CD4-positive, alpha-beta T cell (primary cell): Measurements from ENCODE around the gene FAAP20. TPM values are rescaled to one million over a fixed set of nuclear protein-coding genes. Genes with fewer than 3 reads are reported as not detected.

ENCODE experiments used
- ATAC-seq: fragments of 200-7000 bp; cut with Tn5 transposase; one replicate; pipeline ENCODE4 v1.10.0; 2022; ENCODE audit warnings: mild to moderate bottlenecking; ENCODE audit not compliant: poor library complexity
- CTCF ChIA-PET: fragments of 350-600 bp; sonication (Branson Sonifier 250); formaldehyde crosslinking; loops from one replicate; lab custom pipeline; 2021; ENCODE audit warnings: antibody characterized with exemption, inconsistent platforms; lab: Charles Lee
- POLR2A ChIA-PET: fragments of 350-600 bp; sonication (Branson Sonifier 250); formaldehyde crosslinking; loops from one replicate; lab custom pipeline; 2021; ENCODE audit warnings: antibody characterized with exemption, inconsistent platforms; lab: Charles Lee
- DNase-seq, 14 experiments: peaks; one replicate each; pipeline ENCODE4 v3.0.0-alpha.2; 2013 to 2020; ENCODE audit warnings: mixed read lengths in 2 of 14
- H3K27ac ChIP-seq, 2 donors: one replicate each; pipeline versions ENCODE4 v1.5.1 to v1.7.0; 2013; ENCODE audit warnings: low read length in 2 of 2, low read depth in 1 of 2, mild to moderate bottlenecking in 1 of 2
- H3K27me3 ChIP-seq, 2 experiments: 1 replicate in 1 of 2; 2 replicates in 1 of 2; pipeline versions ENCODE4 v1.6.1 to v1.7.0; 2013; ENCODE audit warnings: low read length in 2 of 2, control low read depth in 1 of 2, mild to moderate bottlenecking in 1 of 2, moderate library complexity in 1 of 2; ENCODE audit not compliant: insufficient read depth in 2 of 2, control insufficient read depth in 1 of 2
- H3K36me3 ChIP-seq: one replicate; pipeline ENCODE4 v1.6.1; 2013; ENCODE audit warnings: low read length, control low read depth; ENCODE audit not compliant: insufficient read depth
- H3K4me1 ChIP-seq: one replicate; pipeline ENCODE4 v1.6.1; 2013; ENCODE audit warnings: low read length, control low read depth; ENCODE audit not compliant: insufficient read depth
- H3K4me3 ChIP-seq: one replicate; pipeline ENCODE4 v1.5.1; 2013; ENCODE audit warnings: mild to moderate bottlenecking, low read length, moderate library complexity
- H3K9me3 ChIP-seq, 2 experiments: 1 replicate in 1 of 2; 2 replicates in 1 of 2; pipeline versions ENCODE4 v1.6.1 to v1.7.0; 2013; ENCODE audit warnings: low read length in 2 of 2, mild to moderate bottlenecking in 2 of 2, control low read depth in 1 of 2, moderate library complexity in 1 of 2; ENCODE audit not compliant: control insufficient read depth in 1 of 2, insufficient read depth in 1 of 2
- H3K27ac Mint-ChIP-seq: one replicate; pipeline ENCODE4 v1.8.0; 2020; ENCODE audit warnings: mixed read lengths
- H3K27me3 Mint-ChIP-seq: one replicate; pipeline ENCODE4 v1.8.0; 2021; ENCODE audit warnings: mixed read lengths
- H3K36me3 Mint-ChIP-seq: one replicate; pipeline ENCODE4 v1.8.0; 2021; ENCODE audit warnings: low read depth, mixed read lengths
- H3K4me1 Mint-ChIP-seq: one replicate; pipeline ENCODE4 v1.8.0; 2021; ENCODE audit warnings: low read depth, mixed read lengths
- H3K4me3 Mint-ChIP-seq: one replicate; pipeline ENCODE4 v1.8.0; 2020; ENCODE audit warnings: mild to moderate bottlenecking, mixed read lengths
- H3K9me3 Mint-ChIP-seq: one replicate; pipeline ENCODE4 v1.8.0; 2020; ENCODE audit warnings: mixed read lengths
- CTCF ChIP-seq: fragments of 200-600 bp; IDR thresholded peaks from one replicate; pipeline ENCODE4 v1.8.0; 2022; ENCODE audit warnings: antibody characterized with exemption, mild to moderate bottlenecking
- intact Hi-C, 2 experiments: fragments of 100-400 bp; cut with DNase I in 1 of 2; cut with micrococcal nuclease in 1 of 2; formaldehyde crosslinking; loops; one replicate each; pipeline versions ENCODE4 v1.15.1 to v1.9.0; 2023 to 2025; cut with DNase I, micrococcal nuclease
- total RNA-seq, 174 experiments: library from RNA in 2 of 174; stranded (reverse) in 2 of 174; gene quantifications; one replicate each; pipeline ENCODE4 v1.2.3 and lab custom pipeline; 2021 to 2026

Gene FAAP20
- total RNA-seq, 2 experiments from 2014 or later, result 51.7 to 53.1 TPM

GRCh38 chr1:2189459-2190425 lies 4.8 kb downstream of the FAAP20 start:
- Mint-ChIP-seq H3K4me1 (no peaks in the 10 kb centered on the region), H3K36me3 (peaks cover 6% of the 10 kb centered on the region), H3K27ac (peak overlapping the region; percentile 89), H3K9me3 (no peaks in the 10 kb centered on the region), H3K27me3 (no peaks in the 10 kb centered on the region), H3K4me3 (peak overlapping the region; percentile 76)
- Histone ChIP-seq H3K4me3 (peak overlapping the region; percentile 65), H3K27ac (peak overlapping the region; percentile 17 to 78), H3K4me1 (peaks cover 38% of the 10 kb centered on the region), H3K9me3 (peaks cover 0 to 5% of the 10 kb centered on the region in 2 experiments), H3K27me3 (no peaks in the 10 kb centered on the region), H3K36me3 (peaks cover 8% of the 10 kb centered on the region)
- ChIA-PET POLR2A (interaction anchor here (0.6 to 1.1 kb wide), 3 partner anchors 202 to 334 kb away, joined by 3 to 5 read pairs (median 3); partner anchors contain the start of genes MORN1 and RER1), CTCF (interaction anchor here (1.0 to 1.1 kb wide), 2 partner anchors 15 to 192 kb away, joined by 3 to 4 read pairs; no protein-coding TSS in a partner anchor)
- no peak for TF ChIP-seq CTCF
- ATAC-seq, result peak; percentile 75
- DNase-seq, result peak; percentile 75 to 95 (median 90)
- intact Hi-C loops, result loop anchor here (10.0 kb wide), 2 partner anchors 55 to 655 kb away; no protein-coding TSS in a partner anchor

DNA sequence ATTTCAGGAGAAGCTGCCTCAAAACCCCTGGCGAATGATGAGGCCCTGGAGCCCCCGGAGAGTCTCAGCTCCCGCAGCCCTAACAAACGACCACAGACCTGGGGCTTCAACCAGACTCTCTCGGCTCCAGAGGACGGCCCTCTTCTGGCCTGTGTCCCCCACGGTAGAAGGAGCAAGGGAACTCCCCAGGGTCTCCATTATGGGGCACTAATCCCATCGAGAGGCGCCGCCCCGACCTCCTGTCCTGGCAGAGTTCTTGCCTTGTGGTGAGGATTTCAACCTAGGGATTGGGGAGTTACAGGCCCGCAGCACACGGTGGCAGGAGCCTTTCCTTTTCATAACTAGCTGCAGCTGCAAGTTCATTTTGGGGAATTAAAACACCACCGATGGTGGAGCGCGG lies 6.2 kb downstream of the FAAP20 start:
- DNase-seq (no peak), ATAC-seq (no peak)
- no peaks in the 10 kb centered on the region for H3K27me3 Mint-ChIP-seq
- peak overlapping the region; percentile 89 for H3K27ac Mint-ChIP-seq
- peaks cover 6% of the 10 kb centered on the region for H3K36me3 Mint-ChIP-seq
- no peaks in the 10 kb centered on the region for H3K9me3 Mint-ChIP-seq
- Histone ChIP-seq H3K27me3 (no peaks in the 10 kb centered on the region), H3K4me1 (peaks cover 31% of the 10 kb centered on the region), H3K4me3 (no peak overlapping the region), H3K36me3 (peaks cover 10% of the 10 kb centered on the region), H3K9me3 (peaks cover 0 to 5% of the 10 kb centered on the region in 2 experiments), H3K27ac (no peak overlapping the region)
- ChIA-PET CTCF (interaction anchor here (0.7 kb wide), 1 partner anchor 9 kb away, joined by 3 read pairs; no protein-coding TSS in a partner anchor), POLR2A (interaction anchor here (1.1 kb wide), 1 partner anchor 336 kb away, joined by 5 read pairs; no protein-coding TSS in a partner anchor)
- H3K4me3 Mint-ChIP-seq, result no peak overlapping the region
- intact Hi-C loops, result no loop called here
- TF ChIP-seq CTCF, result no peak
- no peaks in the 10 kb centered on the region for H3K4me1 Mint-ChIP-seq

- Mint-ChIP-seq H3K4me3 (no peak overlapping the region), H3K36me3 (peaks cover 6% of the 10 kb centered on the region), H3K9me3 (no peaks in the 10 kb centered on the region), H3K27ac (no peak overlapping the region), H3K4me1 (no peaks in the 10 kb centered on the region), H3K27me3 (no peaks in the 10 kb centered on the region)
- ATAC-seq (no peak), DNase-seq (no peak)
- intact Hi-C loops, result no loop called here
- Histone ChIP-seq H3K27me3 (no peaks in the 10 kb centered on the region), H3K4me3 (no peak overlapping the region), H3K9me3 (peaks cover 0 to 5% of the 10 kb centered on the region in 2 experiments), H3K4me1 (peaks cover 25% of the 10 kb centered on the region), H3K36me3 (peaks cover 10% of the 10 kb centered on the region), H3K27ac (no peak overlapping the region)
- ChIA-PET POLR2A (no interaction called here), CTCF (no interaction called here)
- no peak for TF ChIP-seq CTCF
Observed at GRCh38 chr1:2187619-2188018, 7.0 kb downstream of the FAAP20 start.
